Hematopoietic multipotent progenitor cell treated with erythropoietin and hydrocortisone succinate and interleukin-3 and kit ligand, for 8 days (in vitro differentiated cells): Measurements from ENCODE around the gene VWA3B.
A peak's percentile ranks its signal among the peaks of the same experiment; 100 is the strongest.
"Not testable (repeated sequence)": the region's sequence is repeated elsewhere in the genome, so short reads cannot be mapped to it uniquely, and the experiment has no call there.

ENCODE experiments used
- DNase-seq: peaks from one replicate; pipeline ENCODE4 v3.0.0-alpha.2; 2015

Gene VWA3B

GRCh38 chr2:98134172-98135005 lies 47.4 kb downstream of the VWA3B start:
- DNase-seq: no peak

GRCh38 chr2:98137196-98137595 lies 50.2 kb downstream of the VWA3B start:
- no peak for DNase-seq

DNA sequence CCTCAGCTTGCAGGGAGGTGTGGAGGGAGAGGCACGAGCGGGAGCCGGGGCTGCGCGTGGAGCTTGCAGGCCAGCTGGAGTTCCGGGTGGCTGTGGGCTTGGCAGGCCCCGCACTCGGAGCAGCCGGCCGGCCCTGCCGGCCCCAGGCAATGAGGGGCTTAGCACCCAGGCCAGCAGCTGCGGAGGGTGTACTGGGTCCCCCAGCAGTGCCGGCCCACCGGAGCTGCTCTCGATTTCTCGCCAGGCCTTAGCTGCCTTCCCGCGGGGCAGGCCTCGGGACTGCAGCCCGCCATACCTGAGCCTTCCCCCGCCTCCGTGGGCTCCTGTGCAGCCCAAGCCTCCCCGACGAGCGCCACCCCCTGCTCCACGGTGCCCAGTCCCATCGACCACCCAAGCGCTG lies 52.0 kb downstream of the VWA3B start:
- not testable (repeated sequence) for DNase-seq

GRCh38 chr2:98140210-98140609 lies 53.2 kb downstream of the VWA3B start:
- no peak for DNase-seq

- no peak for DNase-seq
These were observed 55.3 kb downstream of the VWA3B start for GRCh38 chr2:98142106-98142791.

DNA sequence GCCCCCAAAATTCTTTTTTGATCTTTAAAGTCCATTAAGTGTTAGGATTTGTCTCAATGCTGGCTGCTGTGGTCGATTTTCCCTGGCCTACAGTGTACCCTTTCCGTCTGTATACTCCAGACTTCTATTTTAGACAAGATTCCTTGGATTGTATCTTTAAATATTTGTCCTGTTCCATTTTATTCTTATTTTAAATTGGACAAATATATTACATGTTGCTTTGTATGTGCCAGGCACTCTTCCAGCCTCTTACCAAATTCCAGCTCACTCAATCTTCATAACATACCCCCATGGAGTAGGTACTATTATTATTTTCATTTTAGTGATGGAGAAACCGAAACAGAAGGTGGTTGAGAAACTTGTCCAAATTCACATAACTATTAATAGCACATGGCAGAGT lies 58.1 kb downstream of the VWA3B start:
- no peak for DNase-seq

GRCh38 chr2:98147900-98148299 lies 60.9 kb downstream of the VWA3B start:
- not testable (repeated sequence) for DNase-seq

GRCh38 chr2:98148595-98149332 lies 61.8 kb downstream of the VWA3B start:
- DNase-seq: no peak

DNA sequence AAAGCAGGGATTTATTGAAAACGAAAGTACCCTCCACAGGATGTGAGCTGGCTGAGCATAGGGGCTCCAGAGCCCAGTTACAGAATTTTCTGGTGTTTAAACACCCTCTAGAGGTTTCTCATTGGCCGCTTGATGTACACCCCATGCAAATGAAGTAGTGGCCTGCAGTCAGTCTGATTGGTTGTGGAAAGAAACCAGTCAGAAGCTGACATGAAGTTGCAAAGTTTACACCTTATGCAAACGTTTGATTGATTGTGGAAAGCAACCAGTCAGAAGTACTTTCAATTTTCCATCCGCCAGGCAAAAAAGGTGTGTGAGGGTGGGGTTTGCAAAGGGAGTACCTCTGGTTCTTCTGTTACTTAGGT lies 62.3 kb downstream of the VWA3B start:
- DNase-seq: peak; percentile 1

GRCh38 chr2:98153481-98153880 lies 66.5 kb downstream of the VWA3B start:
- DNase-seq: no peak

DNA sequence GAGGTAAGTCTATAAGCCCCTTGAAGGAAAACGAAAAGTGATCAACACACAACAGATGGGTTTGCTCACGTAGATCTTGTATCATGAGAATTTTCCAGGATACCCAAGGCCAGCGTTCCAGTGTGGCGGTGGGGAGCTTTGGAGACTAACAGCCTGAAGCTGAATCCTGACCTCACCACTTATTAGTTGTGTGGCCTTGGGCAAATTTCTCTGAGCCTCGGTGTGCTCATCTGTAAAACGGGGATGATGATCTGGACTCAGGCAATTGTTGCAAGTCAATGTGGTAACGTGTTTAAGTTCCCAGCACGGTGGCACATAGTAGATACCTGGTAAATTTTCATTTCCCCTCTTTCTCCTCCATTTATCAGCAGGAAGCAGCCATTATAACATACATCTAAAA lies 68.3 kb downstream of the VWA3B start:
- no peak for DNase-seq

- DNase-seq: no peak
These were observed 68.7 kb downstream of the VWA3B start for GRCh38 chr2:98155716-98156115.

- DNase-seq: no peak
These were observed 69.3 kb downstream of the VWA3B start for GRCh38 chr2:98156304-98156703.

GRCh38 chr2:98157557-98157956 lies 70.6 kb downstream of the VWA3B start:
- DNase-seq: no peak

DNA sequence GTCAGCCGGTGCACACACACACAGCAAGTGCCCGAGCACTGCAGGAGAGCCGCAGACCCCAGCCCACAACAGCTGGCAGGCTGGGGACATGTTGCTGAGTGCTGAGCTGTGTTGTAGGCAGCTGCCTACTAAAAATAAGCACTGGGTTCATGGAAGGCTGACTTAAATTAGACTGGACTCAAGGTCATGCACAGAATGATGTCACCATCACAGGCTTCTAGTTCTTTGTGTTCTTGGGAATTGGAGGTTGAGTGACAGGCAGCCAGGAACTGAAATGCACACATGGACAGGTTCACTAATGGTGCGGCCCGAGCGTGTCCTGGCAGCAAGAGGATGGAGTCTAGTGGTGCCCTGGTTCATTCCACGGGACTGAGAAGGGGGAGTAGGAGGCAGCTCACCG lies 71.3 kb downstream of the VWA3B start:
- DNase-seq: no peak

- no peak for DNase-seq
These were observed 73.6 kb downstream of the VWA3B start for GRCh38 chr2:98160554-98160953.

DNA sequence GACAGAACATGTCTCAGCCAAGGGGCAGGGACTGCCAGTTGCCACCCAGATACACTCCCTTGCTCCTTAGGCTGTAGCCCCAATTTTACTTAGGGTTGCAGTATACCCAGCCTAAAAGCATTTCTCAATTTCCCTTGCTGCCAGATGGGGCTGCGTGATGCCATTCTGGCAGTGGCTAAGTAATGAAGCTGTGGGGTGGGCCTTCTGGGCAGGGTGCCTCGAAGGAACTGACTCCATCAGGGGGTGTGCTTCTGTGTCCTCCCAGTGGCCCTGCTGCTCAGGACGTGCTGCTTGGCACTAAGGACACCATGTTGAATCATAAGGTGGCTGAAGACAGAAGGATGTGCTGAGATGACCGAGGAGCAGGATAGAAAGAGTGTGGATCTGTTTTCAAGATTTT lies 74.2 kb downstream of the VWA3B start:
- no peak for DNase-seq

- no peak for DNase-seq
These were observed 77.3 kb downstream of the VWA3B start for GRCh38 chr2:98164256-98164655.

DNA sequence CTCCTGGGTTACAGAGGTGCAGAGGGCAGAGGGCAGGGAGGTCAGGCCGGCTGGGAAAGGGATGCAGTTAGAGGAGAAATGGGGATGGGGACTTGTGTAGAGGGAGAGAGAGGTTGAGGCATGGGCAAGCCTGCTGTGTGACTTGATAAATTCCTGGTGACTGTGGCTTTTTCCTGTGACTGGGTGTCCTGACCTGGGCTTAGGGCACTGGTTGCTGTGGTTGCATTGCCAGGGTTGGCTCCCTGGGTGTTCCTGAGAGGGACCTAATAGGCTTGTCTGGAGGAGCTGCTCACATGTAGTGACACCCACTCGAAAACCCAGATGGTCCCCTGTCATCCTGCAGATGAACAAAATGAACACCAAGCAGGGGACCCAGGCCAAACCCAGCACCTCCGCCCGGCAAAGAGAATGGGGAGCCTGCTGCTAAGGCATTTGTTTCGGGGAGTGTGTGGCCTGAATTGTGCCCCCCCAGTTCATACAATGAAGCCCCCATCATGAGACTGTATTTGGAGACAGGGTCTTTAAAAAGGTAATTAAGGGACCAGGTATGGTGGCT lies 78.6 kb downstream of the VWA3B start:
- no peak for DNase-seq

DNA sequence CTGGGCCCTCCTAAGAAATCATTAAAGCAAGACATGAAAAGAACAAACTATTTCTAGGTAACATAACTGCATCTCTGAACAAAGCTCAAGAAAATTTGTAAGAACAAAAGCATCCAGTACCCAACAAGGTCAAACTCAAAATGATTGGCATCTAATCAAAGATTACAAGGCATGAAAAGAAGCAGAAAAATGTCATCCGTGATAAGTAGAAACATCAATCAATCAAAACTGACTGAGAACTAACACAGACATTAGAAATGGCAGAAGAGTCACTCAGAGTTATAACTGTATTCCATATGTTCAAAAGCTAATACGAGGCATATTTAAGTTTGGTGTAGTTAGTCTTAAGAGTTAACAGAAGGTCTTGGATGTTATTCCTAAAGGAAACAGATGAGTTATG lies 80.9 kb downstream of the VWA3B start:
- DNase-seq: no peak

- DNase-seq: no peak
These were observed 83.1 kb downstream of the VWA3B start for GRCh38 chr2:98170076-98170475.

- DNase-seq: no peak
These were observed 85.3 kb downstream of the VWA3B start for GRCh38 chr2:98172150-98172765.

GRCh38 chr2:98172951-98173350 lies 86.0 kb downstream of the VWA3B start:
- DNase-seq: no peak
